ENCODE results near the gene SLC16A3.
"Not testable (repeated sequence)": the region's sequence is repeated elsewhere in the genome, so short reads cannot be mapped to it uniquely, and the experiment has no call there.

- TF ChIP-seq CTCF (IDR thresholded peaks at IDR 0.05); POLR2A (IDR thresholded peaks at IDR 0.05); POLR2AphosphoS5 (IDR thresholded peaks at IDR 0.05; ENCODE audit: insufficient read depth in 1 of 2, low read depth in 1 of 2): not testable (repeated sequence)
Observed at GRCh38 chr17:82210655-82211054, 18.2 kb upstream of the SLC16A3 start.

All from vagina (tissue), 2 donors.